22Rv1 (cell line): ENCODE results near the gene RFTN1.

ENCODE experiments used
- H3K27ac ChIP-seq: fragments of 450-650 bp; 2 replicates; pipeline ENCODE4 v1.5.1; 2017
- ZFX ChIP-seq: fragments of 450-650 bp; IDR thresholded peaks from 2 replicates; pipeline ENCODE4 v1.6.1; 2017; ENCODE audit warnings: antibody characterized with exemption, borderline replicate concordance
- TF ChIP-seq, protein P1 (sequence below): fragments of 450-650 bp; IDR thresholded peaks from 2 replicates; pipeline ENCODE4 v1.5.1; 2017; ENCODE audit warnings: mild to moderate bottlenecking

The RFTN1 gene

DNA sequence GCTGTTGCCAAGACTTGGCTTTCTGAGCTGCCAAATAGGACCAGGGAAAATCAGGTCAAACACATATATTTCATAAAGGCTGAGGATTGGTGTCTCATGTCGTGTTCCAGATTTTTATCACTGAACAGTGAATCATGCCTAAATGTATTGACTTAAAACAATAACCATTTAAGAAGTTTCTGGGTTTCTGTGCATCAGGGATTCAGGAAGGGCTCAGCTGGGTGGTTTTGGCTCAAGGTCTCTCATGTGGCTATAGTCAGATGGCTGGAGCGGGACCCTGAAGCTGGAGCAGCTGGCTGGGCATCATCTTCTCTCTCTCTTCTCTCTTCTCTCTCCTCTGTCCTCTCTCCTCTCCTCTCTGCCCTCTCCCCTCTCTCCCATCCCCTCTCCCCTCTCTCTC lies 10.7 kb upstream of the RFTN1 start:
- H3K27ac ChIP-seq: no peak overlapping the region
- no peak for TF ChIP-seq ZFX
- TF ChIP-seq, protein P1, sequence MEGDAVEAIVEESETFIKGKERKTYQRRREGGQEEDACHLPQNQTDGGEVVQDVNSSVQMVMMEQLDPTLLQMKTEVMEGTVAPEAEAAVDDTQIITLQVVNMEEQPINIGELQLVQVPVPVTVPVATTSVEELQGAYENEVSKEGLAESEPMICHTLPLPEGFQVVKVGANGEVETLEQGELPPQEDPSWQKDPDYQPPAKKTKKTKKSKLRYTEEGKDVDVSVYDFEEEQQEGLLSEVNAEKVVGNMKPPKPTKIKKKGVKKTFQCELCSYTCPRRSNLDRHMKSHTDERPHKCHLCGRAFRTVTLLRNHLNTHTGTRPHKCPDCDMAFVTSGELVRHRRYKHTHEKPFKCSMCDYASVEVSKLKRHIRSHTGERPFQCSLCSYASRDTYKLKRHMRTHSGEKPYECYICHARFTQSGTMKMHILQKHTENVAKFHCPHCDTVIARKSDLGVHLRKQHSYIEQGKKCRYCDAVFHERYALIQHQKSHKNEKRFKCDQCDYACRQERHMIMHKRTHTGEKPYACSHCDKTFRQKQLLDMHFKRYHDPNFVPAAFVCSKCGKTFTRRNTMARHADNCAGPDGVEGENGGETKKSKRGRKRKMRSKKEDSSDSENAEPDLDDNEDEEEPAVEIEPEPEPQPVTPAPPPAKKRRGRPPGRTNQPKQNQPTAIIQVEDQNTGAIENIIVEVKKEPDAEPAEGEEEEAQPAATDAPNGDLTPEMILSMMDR: no peak

DNA sequence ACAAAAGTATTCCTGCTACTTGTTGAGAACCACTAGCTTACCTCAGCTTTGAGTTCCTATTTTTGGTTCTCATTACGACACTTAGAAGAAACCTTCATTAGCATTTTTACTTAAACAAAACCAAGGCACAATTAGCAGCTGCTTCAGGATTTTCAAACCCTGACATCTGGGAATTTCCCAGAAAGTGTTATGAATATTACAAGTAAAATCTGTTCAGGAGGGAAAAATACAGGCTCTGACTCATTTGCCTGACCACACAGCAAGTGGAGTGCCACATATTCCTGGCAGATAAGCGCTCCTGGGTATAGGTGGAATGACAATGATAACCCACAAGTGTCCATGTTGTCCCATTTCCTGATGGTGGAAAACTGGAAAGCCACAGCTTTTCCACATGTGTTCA lies 10.3 kb upstream of the RFTN1 start:
- no peak overlapping the region for H3K27ac ChIP-seq
- TF ChIP-seq, protein P1: no peak
- no peak for TF ChIP-seq ZFX

DNA sequence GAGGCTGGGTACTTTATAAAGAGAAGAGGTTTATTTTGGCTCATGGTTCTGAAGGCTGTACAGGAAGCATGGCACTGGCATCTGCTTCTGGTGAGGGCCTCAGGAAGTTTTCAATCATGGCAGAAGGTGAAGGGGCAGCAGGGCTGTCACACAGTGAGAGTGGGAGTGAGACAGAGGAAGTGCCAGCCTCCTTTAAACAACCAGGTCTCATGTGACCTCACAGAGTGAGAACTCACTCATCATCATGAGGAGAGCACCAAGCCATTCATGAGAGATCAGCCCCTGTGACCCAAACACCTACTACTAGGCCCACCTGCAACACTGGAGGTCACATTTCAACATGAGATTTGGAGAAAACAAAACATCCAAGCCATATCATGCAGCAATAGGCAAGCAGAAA lies 9.3 kb upstream of the RFTN1 start:
- no peak overlapping the region for H3K27ac ChIP-seq
- TF ChIP-seq ZFX: no peak
- TF ChIP-seq, protein P1: no peak

DNA sequence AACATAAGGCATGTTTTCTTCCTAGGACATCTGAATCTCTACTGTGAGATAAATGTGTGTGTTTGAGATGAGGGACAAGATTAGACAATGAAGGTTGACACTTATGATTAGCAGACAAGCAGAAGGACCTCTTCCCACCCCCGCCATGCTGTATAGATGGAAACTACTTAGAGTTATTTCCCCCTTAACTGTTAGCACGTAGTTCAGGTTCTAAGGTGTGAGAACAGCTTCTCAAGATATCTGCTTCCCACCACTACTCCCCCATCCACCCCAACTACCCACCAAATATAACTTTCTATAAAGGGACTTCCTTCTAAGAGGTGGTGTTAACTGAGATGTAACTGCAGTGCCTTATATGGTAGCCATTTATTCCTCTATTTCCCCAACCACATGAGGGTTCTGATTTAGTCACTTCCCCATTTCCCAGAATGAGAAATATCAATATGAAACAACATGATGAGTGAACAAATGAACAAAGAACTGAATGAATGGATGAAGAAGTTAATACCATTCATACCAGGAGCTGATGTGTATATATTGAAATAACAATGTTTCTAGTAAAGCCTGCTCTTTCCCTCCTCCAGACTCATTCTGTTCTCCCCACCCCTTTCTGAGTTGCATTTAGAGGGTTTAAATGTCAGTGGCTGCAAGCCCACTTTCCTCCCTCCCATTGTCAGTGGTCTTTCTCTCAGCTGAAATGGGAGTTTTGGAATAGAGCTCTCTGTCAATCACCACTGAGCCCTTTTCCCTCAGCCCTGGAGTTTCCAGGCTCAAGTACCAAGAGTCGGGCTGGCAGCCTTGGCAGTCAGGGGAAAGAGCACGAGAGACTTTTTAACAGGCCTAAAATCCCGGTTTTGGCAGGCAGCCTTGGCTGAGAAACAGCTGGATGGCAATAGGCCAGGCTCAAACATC lies 7.7 kb upstream of the RFTN1 start:
- no peak overlapping the region for H3K27ac ChIP-seq
- TF ChIP-seq, protein P1: no peak
- TF ChIP-seq ZFX: no peak

DNA sequence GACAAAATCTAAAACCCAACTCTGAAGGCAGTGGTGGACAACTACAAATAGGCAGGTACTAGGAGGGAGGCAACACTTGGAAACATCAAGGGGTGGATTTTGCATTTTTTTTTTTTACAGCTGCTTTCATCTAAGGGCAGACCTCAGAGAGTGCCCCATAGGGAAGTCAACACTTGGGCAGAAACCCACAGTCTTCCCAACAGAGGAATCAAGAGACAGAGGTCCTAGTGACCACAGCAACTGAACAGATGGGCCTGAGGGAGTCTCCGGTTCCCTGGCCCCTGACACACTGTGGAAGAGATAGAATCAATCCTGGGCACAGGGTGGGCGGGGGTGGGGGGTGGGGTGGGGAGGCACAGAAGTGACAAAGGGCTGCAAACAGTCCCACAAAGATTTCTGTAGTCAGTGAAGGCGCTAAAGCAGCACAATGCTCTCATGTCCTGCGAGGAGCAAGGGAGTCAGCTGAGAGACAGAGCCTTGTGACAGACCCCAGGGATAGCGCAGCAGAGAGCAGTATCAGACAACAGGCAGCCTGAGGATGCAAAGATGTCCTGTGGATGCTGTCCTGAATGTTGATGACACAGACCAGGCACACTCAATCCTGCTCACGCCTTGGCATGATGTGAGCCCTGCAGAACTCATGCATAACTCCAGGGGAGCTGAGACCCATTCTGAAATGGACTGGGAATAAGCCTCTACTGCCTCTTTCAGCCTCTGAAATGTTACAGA lies 6.9 kb upstream of the RFTN1 start:
- no peak overlapping the region for H3K27ac ChIP-seq

DNA sequence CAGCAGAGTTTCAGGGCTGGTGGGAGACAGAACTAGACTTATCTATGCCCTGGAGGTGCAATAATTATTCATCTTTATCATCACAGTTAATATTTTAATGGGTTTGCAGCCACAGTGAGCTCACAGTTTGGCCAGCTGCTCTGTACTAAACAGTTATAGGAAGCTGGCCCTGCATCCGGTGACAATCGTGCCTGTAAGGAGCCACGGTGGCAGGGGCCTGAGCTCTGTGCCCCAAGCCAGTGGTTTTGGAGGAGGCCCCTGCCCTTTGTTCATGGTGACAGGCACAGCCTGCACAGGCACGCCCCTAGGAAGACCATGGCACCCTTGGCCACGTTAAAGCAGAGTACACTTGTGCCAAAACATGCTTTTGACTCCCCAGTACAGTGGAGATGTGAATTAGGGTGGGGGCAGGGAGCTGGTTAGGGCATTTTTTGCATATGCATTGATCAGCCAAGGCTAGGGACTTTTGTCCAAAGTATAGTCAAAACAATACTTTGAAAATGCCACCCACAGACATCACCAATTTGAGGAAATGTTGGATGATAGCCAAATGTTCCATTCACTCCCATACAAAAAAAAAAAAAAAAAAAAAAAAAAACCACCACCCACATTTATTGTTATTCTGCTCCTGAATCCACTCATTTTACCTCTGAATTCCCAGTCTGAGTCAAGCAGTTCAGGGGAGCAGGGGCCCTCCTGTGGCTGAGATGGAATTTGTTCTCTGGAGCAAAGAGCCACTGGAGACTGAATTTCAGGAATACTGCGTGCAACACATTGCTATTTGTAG lies 3.4 kb upstream of the RFTN1 start:
- TF ChIP-seq ZFX: no peak
- TF ChIP-seq, protein P1: no peak
- H3K27ac ChIP-seq: no peak overlapping the region

More for the DNA sequence above, 6.9 kb upstream of the RFTN1 start:
- TF ChIP-seq, protein P1: no peak
- no peak for TF ChIP-seq ZFX
